Activated T-cell treated with anti-CD3 and anti-CD28 coated beads for 1 hour (primary cell): ENCODE data around the gene FAM187B.
"Not testable (repeated sequence)": the region's sequence is repeated elsewhere in the genome, so short reads cannot be mapped to it uniquely, and the experiment has no call there.

Experiments
- DNase-seq: peaks from one replicate; pipeline ENCODE4 v3.0.0-alpha.2; 2020; ENCODE audit warnings: low read depth

FAM187B gene

DNA sequence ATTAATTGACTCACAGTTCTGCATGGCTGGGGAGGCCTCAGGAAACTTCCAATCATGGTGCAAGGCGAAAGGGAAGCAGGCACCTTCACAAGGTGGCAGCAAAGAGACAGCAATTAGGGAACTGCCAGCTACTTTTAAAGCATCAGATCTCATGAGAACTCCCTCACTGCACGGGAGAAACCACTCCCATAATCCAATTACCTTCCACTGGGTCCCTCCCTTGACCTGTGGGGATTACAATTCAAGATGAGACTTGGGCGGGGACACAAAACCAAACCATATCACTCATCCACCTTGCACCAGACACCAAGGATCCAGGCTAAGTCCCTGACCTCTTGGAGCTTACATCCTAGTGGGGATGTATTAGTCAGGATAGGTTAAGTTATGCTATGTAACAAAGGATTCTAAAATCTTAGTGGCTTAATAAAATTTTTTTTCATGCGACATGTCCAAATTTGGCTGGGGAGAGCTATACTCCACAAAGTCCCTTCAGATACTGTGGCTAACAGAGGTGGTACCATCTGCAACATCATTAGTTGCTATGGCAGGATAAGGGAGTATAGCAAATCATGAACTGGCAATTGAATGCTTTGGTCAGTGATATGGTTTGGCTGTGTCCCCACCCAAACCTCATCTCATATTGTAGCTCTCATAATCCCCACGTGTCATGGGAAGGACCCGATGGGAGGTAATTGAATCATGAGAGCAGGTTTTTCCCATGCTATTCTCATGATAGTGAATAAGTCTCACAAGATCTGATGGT, 8.3 kb upstream of the FAM187B start:
- DNase-seq: no peak

- DNase-seq: no peak
These were observed 4.4 kb upstream of the FAM187B start for GRCh38 chr19:35232912-35233311.

DNA sequence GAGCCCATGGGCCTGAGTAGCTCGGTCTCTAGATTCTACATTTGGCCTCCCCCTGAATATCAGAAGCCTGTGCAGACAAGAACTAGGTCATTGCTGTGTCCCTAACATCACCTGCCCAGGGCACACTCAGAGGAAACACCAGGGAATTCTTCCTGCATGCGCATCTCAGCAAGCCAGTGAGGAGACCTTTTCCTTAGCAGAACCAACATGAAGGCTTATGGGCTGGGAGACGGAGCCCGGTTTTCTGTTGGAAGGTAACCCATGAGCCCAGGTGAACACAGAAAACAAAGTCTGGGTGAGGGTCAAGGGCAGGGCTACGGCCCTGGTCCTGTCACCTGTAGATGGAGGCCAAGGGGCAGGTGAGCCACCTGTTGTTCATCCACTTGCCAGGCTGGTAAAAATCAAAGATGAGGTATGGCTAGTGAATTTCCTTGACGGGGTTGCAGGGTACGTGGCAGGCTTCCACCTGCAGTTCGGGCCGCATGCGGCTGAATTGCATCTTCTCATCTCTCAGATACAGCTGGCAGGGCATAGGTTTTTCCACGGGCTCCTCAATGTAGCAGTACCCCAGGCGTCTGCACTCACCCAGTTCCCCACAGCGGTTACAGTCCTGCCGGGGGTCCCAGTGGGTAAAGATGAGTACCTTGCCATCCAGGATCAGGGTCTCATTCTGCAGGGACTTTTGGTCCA, 3.6 kb upstream of the FAM187B start:
- DNase-seq: no peak

DNA sequence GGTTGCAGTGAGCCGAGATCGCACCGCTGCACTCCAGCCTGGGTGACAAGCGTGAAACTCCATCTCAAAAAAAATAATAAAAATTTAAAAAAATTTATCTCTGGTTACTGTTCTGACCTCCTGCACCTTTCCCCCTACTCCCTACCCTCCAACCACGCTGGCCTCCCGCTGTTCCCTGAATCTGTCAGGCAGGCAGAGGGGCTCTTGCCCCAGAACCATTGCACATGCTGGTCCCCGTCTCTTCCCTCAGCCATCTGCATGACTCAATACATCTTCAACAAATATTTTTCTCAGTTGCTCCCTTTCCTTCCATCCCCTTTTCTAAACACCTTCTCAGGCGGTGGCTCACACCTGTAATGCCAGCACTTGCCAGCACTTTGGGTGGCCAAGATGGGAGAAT, 1.1 kb upstream of the FAM187B start:
- no peak for DNase-seq

DNA sequence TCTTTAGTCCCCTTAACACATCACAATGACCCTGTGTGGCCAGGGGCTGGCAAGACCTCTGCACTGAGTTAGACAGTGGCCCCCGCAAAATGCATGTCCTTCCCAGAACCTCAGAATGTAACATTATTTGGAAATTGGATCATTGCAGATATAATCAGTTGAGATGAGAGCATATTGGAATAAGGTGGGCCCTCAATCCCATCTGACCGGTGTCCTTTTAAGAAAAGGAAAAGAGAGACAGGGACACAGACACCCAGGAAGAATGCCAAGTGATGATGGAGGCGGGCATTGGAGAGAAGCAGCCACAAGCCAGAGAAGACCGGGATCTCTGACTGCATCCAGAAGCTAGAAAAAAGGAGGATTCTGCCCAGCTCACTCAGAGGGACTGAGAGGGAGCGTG, 1.8 kb downstream of the FAM187B start:
- no peak for DNase-seq

GRCh38 chr19:35225951-35226350, 2.6 kb downstream of the FAM187B start:
- DNase-seq: no peak

GRCh38 chr19:35224681-35225571, 3.6 kb downstream of the FAM187B start:
- no peak for DNase-seq

GRCh38 chr19:35223862-35224505, 4.6 kb downstream of the FAM187B start:
- no peak for DNase-seq

DNA sequence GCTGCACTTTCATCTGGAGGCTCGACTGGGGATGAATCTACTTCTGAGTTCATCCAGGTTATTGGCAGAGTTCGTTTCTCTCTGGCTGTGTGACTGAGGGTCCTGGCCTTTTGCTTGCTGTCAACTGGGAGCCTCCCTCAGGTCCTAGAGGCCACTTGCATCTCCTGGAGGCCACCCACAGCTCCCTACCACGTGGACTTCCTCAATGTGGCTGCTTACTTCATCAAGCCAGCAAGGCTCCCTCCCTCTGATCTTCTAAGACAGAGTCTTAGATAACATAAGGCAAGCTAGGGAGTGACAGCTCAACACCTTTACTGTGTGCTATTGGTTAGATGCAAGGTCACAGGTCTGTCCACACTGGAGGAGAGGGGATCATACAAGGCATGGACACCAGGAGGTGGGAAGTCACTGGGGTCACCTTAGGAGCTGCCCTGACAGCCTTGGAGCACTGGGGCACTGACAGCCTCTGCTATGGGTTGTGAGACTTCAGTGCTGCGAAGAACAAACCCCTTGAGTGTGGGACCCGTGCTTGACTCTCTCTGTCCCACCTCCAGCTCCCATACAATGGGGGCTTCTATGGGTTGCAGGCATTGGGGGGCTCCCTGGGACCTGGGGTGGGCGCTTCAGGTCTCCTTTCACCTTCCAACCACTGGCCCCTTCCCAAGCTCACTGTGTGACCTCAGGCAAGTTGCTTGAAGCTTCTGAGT, 5.3 kb downstream of the FAM187B start:
- no peak for DNase-seq

- no peak for DNase-seq
These were observed 6.0 kb downstream of the FAM187B start for GRCh38 chr19:35222373-35223015.

DNA sequence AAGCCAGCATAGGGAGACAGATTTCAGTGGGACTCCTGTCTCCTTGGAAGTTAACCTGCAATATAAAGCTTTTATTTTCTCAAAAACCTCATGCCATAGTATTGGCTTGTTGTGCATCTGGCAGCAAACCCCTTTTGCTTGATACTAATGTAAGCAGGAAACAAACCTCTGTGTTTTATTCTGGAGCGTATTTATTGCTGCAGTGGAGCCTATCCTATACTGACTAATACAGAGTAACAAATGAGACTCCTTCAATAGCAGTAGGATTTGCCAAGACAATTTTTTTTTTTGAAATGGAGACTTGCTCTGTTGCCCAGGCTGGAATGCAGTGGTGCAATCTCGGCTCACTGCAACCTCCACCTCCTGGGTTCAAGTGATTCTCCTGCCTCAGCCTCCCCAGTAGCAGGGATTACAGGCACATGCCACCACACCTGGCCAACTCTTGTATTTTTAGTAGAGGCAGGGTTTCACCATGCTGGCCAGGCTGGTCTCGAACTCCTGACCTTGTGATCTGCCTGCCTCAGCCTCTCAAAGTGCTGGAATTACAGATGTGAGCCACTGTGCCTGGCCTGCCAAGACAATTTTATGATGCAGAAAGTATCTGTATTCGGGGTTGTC, 7.5 kb downstream of the FAM187B start:
- DNase-seq: not testable (repeated sequence)

DNA sequence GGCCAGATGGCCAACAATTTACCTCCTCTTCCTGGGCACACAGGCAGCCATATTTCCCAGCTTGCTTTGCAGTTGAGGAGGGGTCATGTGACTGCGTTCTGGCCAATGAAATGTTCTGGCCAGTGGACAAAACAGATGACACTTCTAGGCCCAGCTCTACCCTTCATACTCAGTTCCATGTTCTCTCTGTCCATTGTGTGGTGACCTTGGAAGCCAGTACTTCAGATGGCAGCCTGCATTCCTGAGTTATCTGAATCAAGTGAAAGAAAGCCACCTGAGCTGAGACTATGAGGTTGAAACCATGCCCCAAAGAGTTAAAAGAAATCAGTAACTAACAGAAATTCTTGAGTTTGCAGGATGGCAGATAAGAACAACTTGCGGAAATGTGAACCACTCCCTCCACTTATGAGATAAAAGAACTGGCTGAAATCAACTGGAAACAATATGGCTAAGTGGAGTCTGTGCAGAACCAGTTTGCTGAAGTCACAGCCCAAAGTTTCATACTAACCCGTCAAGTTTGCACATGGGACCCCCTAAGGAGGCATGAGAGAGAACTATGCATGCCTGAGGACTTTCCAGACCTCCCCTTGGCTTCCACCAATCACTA, 8.1 kb downstream of the FAM187B start:
- no peak for DNase-seq

DNA sequence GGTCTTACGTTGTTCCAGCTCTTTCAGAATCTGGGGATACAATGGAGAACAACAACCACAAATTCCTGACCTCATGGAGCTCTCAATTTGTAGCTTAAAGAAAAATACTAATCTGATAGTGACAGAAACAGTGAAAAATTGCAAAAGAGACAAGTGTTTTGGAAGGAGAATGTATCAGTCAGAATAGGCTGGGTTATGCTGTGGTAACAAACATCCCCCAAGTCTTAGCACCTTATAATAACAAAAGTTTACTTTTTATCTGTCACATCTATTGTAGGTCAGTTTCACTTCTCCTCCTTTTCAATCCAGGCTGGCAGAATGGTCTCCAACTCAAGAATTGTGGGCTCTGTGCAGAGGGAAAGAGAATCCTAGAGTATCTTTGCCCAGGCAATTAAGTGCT, 9.5 kb downstream of the FAM187B start:
- DNase-seq: no peak

- no peak for DNase-seq
These were observed 10.9 kb downstream of the FAM187B start for GRCh38 chr19:35217649-35217990.

GRCh38 chr19:35216833-35217648, 11.5 kb downstream of the FAM187B start:
- DNase-seq: peak; percentile 17

DNA sequence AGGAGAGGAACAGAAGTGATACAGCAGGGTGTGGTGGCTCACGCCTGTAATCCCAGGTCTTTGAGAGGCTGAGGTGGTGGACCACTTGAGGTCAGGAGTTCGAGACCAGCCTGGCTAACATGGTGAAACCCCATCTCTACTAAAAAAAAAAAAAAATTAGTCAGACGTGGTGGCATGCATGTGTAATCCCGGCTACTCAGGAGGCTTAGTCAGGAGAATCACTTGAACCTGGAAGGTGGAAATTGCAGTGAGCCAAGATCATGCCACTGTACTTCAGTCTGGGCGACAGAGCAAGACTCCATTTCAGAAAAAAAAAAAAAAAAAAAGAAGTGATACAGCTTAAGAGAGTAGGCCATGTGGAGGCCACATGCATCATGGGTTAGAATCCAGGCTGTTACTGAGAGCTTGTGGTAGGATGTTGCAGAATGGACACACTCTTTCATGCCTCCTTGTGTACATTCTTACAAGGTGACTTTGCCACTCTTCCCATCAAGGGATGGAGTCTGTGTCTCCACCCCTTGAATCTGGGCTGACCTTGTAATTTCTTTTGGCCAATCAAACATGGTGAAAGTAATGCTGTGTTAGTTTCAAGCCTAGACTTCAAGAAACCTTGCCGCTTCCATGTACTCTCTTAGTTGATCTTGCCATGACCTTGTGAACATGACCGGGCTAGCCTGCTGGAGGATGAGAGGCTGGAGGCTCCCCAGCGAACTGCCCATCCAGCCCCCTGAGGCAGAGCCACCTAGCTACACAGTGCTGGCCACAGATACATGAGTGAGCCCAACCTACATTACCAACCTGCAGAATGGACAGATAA, 12.3 kb downstream of the FAM187B start:
- no peak for DNase-seq

DNA sequence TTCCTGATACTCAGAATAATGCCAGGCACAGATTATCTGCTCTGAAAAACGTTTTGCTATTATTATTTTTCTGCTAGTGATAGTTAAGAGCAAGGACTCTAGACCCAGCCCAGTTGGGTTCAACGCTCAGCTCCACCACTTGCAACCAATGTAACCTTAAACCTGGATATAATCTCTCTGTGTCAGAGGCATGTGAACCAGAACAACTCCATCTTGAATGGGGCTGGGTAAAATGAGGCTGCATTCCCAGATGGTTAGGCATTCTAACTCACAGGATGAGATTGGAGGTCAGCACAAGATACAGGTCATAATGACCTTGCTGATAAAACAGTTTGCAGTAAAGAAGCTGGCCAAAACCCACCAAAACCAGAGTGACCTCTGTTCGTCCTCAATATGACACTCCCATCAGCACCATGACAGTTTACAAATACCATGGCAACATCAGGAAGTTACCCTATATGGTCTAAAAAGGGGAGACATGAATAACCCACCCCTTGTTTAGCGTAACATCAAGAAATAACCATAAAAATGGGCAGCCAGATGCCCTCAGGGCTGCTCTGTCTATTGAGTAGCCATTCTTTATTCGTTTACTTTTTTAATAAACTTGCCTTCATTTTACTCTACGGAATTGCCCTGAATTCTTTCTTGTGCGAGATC, 13.6 kb downstream of the FAM187B start:
- no peak for DNase-seq
